Measurements from ENCODE around the gene POLD3. TPM values are rescaled to one million over a fixed set of nuclear protein-coding genes. Genes with fewer than 3 reads are reported as not detected.

Gene POLD3
- total RNA-seq, 1 experiment from 2014 or later, result 49.7 TPM

DNA sequence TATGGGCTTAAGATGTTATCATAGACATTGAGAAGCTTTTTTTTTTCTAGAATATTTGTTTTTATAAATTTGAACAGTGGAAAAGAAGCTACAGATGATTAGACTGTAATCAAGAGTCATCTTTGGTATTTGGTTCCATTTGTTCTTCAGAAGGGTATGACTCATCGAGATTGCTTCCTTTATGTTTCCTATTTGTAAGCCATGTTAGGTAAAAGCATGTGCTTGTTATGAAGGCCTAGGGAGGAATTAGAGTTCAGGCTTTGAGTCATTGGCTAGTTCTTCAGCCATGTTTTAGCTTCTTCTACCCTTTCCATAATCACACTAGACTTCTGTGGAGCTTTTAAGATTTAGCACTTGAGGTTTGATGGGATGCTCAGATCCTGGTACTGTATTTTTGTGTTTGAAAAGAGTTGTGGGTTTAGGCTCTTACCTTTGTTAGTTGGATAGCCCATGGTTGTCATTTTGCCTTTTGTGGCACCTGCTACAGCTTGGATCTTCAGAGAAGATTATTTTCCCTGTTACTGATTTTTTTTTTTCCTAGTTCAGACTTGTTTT, 44.3 kb downstream of the POLD3 start:
- H3K9me3 ChIP-seq, result no peaks in the 10 kb centered on the region
- no peak overlapping the region for H3K4me3 ChIP-seq (ENCODE audit: low read depth, low read length)
- no peak overlapping the region for H3K4me3 Mint-ChIP-seq (ENCODE audit: unreplicated experiment)
- H3K9me3 Mint-ChIP-seq (ENCODE audit: unreplicated experiment), result no peaks in the 10 kb centered on the region
- BruUV-seq (replicated peaks), result no TSS peak
- no peak for DNase-seq
- H3K27me3 Mint-ChIP-seq (ENCODE audit: insufficient read depth, unreplicated experiment), result no peaks in the 10 kb centered on the region
- peaks cover 58% of the 10 kb centered on the region for H3K36me3 Mint-ChIP-seq (ENCODE audit: insufficient read depth, unreplicated experiment)
- ChIA-PET POLR2A (no interaction called here), CTCF (no interaction called here)
- no peaks in the 10 kb centered on the region for H3K4me1 Mint-ChIP-seq (ENCODE audit: low read depth, unreplicated experiment)
- no peaks in the 10 kb centered on the region for H3K27me3 ChIP-seq (replicated peaks; ENCODE audit: control insufficient read depth, insufficient read depth, low read length)
- no peaks in the 10 kb centered on the region for H3K4me1 ChIP-seq
- intact Hi-C loops (cut with micrococcal nuclease; ENCODE audit: unreplicated experiment), result no loop called here
- TF ChIP-seq, protein P1, sequence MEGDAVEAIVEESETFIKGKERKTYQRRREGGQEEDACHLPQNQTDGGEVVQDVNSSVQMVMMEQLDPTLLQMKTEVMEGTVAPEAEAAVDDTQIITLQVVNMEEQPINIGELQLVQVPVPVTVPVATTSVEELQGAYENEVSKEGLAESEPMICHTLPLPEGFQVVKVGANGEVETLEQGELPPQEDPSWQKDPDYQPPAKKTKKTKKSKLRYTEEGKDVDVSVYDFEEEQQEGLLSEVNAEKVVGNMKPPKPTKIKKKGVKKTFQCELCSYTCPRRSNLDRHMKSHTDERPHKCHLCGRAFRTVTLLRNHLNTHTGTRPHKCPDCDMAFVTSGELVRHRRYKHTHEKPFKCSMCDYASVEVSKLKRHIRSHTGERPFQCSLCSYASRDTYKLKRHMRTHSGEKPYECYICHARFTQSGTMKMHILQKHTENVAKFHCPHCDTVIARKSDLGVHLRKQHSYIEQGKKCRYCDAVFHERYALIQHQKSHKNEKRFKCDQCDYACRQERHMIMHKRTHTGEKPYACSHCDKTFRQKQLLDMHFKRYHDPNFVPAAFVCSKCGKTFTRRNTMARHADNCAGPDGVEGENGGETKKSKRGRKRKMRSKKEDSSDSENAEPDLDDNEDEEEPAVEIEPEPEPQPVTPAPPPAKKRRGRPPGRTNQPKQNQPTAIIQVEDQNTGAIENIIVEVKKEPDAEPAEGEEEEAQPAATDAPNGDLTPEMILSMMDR (IDR thresholded peaks at IDR 0.05; ENCODE audit: insufficient read depth in 1 of 2, low read depth in 1 of 2, low read length in 1 of 2, severe bottlenecking in 1 of 2, unreplicated experiment in 1 of 2), result no peak
- no peak overlapping the region for H3K27ac Mint-ChIP-seq (ENCODE audit: unreplicated experiment)
- peaks cover 5% of the 10 kb centered on the region for H3K36me3 ChIP-seq (ENCODE audit: control insufficient read depth, insufficient read depth, low read length)

DNA sequence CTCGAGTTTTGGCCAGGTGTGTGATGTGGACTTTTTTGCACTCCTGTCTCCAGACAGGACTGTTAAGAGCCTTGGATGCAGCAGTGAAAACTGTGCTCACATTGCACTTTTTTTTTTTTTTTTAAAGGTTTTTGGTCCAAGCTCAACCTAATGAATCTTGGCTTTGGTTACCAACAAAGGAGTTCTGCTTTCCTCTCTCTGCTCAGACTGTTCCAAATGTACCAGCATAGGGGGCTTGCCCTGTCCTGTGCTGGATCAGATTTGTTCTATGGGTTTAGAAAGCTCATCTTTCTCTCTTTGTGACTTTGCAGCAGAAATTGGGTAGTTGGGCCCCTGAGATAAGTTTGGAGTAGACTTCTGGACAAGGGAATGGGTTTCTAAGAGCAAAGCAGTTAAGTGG, 45.3 kb downstream of the POLD3 start:
- H3K27me3 ChIP-seq (replicated peaks; ENCODE audit: control insufficient read depth, insufficient read depth, low read length), result no peaks in the 10 kb centered on the region
- ChIA-PET POLR2A (no interaction called here), CTCF (interaction anchor here (0.7 kb wide), 1 partner anchor 66 kb away, joined by 3 read pairs; no protein-coding TSS in a partner anchor)
- Mint-ChIP-seq H3K36me3 (ENCODE audit: insufficient read depth, unreplicated experiment) (peaks cover 63% of the 10 kb centered on the region), H3K4me1 (ENCODE audit: low read depth, unreplicated experiment) (no peaks in the 10 kb centered on the region), H3K27ac (ENCODE audit: unreplicated experiment) (no peak overlapping the region), H3K27me3 (ENCODE audit: insufficient read depth, unreplicated experiment) (no peaks in the 10 kb centered on the region), H3K9me3 (ENCODE audit: unreplicated experiment) (no peaks in the 10 kb centered on the region), H3K4me3 (ENCODE audit: unreplicated experiment) (no peak overlapping the region)
- peaks cover 7% of the 10 kb centered on the region for H3K36me3 ChIP-seq (ENCODE audit: control insufficient read depth, insufficient read depth, low read length)
- intact Hi-C loops (cut with micrococcal nuclease; ENCODE audit: unreplicated experiment), result no loop called here
- BruUV-seq (replicated peaks), result no TSS peak
- DNase-seq, result no peak
- TF ChIP-seq, protein P1 (IDR thresholded peaks at IDR 0.05; ENCODE audit: insufficient read depth in 1 of 2, low read depth in 1 of 2, low read length in 1 of 2, severe bottlenecking in 1 of 2, unreplicated experiment in 1 of 2), result no peak
- no peaks in the 10 kb centered on the region for H3K9me3 ChIP-seq
- H3K4me3 ChIP-seq (ENCODE audit: low read depth, low read length), result no peak overlapping the region
- H3K4me1 ChIP-seq, result no peaks in the 10 kb centered on the region

DNA sequence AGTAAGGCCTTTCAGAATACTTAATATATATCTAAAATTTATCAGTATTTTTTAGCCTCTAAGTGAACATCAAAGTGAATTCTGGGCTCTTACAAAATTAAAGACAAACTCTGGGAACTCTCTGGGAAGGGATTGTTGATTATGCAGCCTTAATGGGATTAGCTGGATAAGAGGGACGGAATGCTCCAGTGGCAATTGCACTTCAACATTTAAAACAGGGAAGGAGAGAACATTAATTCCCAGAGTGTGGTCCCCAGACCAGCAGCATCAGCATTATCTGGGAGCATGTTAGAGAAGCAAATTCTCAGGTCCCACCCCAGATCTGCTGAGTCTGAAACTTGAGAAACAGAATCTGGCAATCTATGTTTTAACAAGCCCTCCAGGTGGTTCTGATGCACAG, 46.5 kb downstream of the POLD3 start:
- intact Hi-C loops (cut with micrococcal nuclease; ENCODE audit: unreplicated experiment), result no loop called here
- TF ChIP-seq, protein P1 (IDR thresholded peaks at IDR 0.05; ENCODE audit: insufficient read depth in 1 of 2, low read depth in 1 of 2, low read length in 1 of 2, severe bottlenecking in 1 of 2, unreplicated experiment in 1 of 2), result no peak
- H3K27me3 Mint-ChIP-seq (ENCODE audit: insufficient read depth, unreplicated experiment), result no peaks in the 10 kb centered on the region
- no peaks in the 10 kb centered on the region for H3K9me3 Mint-ChIP-seq (ENCODE audit: unreplicated experiment)
- Histone ChIP-seq H3K36me3 (ENCODE audit: control insufficient read depth, insufficient read depth, low read length) (peaks cover 7% of the 10 kb centered on the region), H3K9me3 (no peaks in the 10 kb centered on the region), H3K27me3 (replicated peaks; ENCODE audit: control insufficient read depth, insufficient read depth, low read length) (no peaks in the 10 kb centered on the region), H3K4me3 (ENCODE audit: low read depth, low read length) (no peak overlapping the region), H3K4me1 (no peaks in the 10 kb centered on the region)
- no peaks in the 10 kb centered on the region for H3K4me1 Mint-ChIP-seq (ENCODE audit: low read depth, unreplicated experiment)
- no peak for DNase-seq
- no peak overlapping the region for H3K4me3 Mint-ChIP-seq (ENCODE audit: unreplicated experiment)
- CTCF ChIA-PET, result no interaction called here
- no peak overlapping the region for H3K27ac Mint-ChIP-seq (ENCODE audit: unreplicated experiment)
- H3K36me3 Mint-ChIP-seq (ENCODE audit: insufficient read depth, unreplicated experiment), result peaks cover 65% of the 10 kb centered on the region
- BruUV-seq (replicated peaks), result no TSS peak
- POLR2A ChIA-PET, result no interaction called here

Data from Caco-2 (cell line).